ENCODE results near the gene XCR1. TPM values are rescaled to one million over a fixed set of nuclear protein-coding genes. Genes with fewer than 3 reads are reported as not detected.
A peak's percentile ranks its signal among the peaks of the same experiment; 100 is the strongest.

The XCR1 gene
- total RNA-seq, 2 experiments from 2014 or later: not detected

GRCh38 chr3:45991341-45991740 is 35.9 kb downstream of the XCR1 start:
- no peaks in the 10 kb centered on the region for H3K27me3 Mint-ChIP-seq
- TF ChIP-seq CTCF (IDR thresholded peaks at IDR 0.05): no peak
- peak overlapping the region; percentile 70 for H3K27ac Mint-ChIP-seq
- H3K4me3 Mint-ChIP-seq: no peak overlapping the region
- ATAC-seq (no peak), DNase-seq (no peak)
- POLR2A ChIA-PET: interaction anchor here (0.8 to 7.3 kb wide), 2 partner anchors 9 to 19 kb away, joined by 3 to 61 read pairs; no protein-coding TSS in a partner anchor
- CTCF ChIA-PET: interaction anchor here (6.2 kb wide), 1 partner anchor 9 kb away, joined by 34 read pairs; no protein-coding TSS in a partner anchor
- intact Hi-C loops (cut with micrococcal nuclease): no loop called here
- peaks cover 33% of the 10 kb centered on the region for H3K36me3 Mint-ChIP-seq (ENCODE audit: low read depth)
- peaks cover 80% of the 10 kb centered on the region for H3K4me1 Mint-ChIP-seq (ENCODE audit: low read depth)
- H3K9me3 Mint-ChIP-seq: no peaks in the 10 kb centered on the region

- intact Hi-C loops (cut with micrococcal nuclease): no loop called here
- Mint-ChIP-seq H3K27me3 (no peaks in the 10 kb centered on the region), H3K9me3 (no peaks in the 10 kb centered on the region), H3K4me3 (no peak overlapping the region), H3K36me3 (ENCODE audit: low read depth) (peaks cover 33% of the 10 kb centered on the region), H3K27ac (peak overlapping the region; percentile 71), H3K4me1 (ENCODE audit: low read depth) (peaks cover 79% of the 10 kb centered on the region)
- TF ChIP-seq CTCF (IDR thresholded peaks at IDR 0.05): no peak
- DNase-seq (no peak), ATAC-seq (no peak)
- ChIA-PET POLR2A (interaction anchor here (1.3 kb wide), 1 partner anchor 10 kb away, joined by 4 read pairs; no protein-coding TSS in a partner anchor), CTCF (interaction anchor here (1.2 to 6.2 kb wide), 2 partner anchors 8 to 23 kb away, joined by 3 to 34 read pairs; no protein-coding TSS in a partner anchor)
These were observed 37.1 kb downstream of the XCR1 start for GRCh38 chr3:45990181-45990580.

GRCh38 chr3:45988804-45989203 is 38.5 kb downstream of the XCR1 start:
- DNase-seq (no peak), ATAC-seq (peak; percentile 48)
- Mint-ChIP-seq H3K9me3 (no peaks in the 10 kb centered on the region), H3K27me3 (no peaks in the 10 kb centered on the region), H3K36me3 (ENCODE audit: low read depth) (peaks cover 43% of the 10 kb centered on the region), H3K4me1 (ENCODE audit: low read depth) (peaks cover 75% of the 10 kb centered on the region), H3K4me3 (no peak overlapping the region), H3K27ac (peak overlapping the region; percentile 80)
- intact Hi-C loops (cut with micrococcal nuclease): no loop called here
- POLR2A ChIA-PET: interaction anchor here (1.1 to 1.7 kb wide), 3 partner anchors 9 to 22 kb away, joined by 3 to 8 read pairs (median 4); no protein-coding TSS in a partner anchor
- no peak for TF ChIP-seq CTCF (IDR thresholded peaks at IDR 0.05)
- CTCF ChIA-PET: interaction anchor here (0.6 to 6.2 kb wide), 3 partner anchors 7 to 50 kb away, joined by 3 to 34 read pairs (median 4); no protein-coding TSS in a partner anchor

GRCh38 chr3:45988362-45988761 is 38.9 kb downstream of the XCR1 start:
- ChIA-PET CTCF (interaction anchor here (0.6 to 0.8 kb wide), 2 partner anchors 27 to 49 kb away, joined by 3 to 4 read pairs; no protein-coding TSS in a partner anchor), POLR2A (interaction anchor here (1.1 to 1.7 kb wide), 3 partner anchors 12 to 96 kb away, joined by 3 to 8 read pairs (median 5); no protein-coding TSS in a partner anchor)
- DNase-seq: no peak
- Mint-ChIP-seq H3K4me3 (no peak overlapping the region), H3K4me1 (ENCODE audit: low read depth) (peaks cover 74% of the 10 kb centered on the region), H3K27me3 (no peaks in the 10 kb centered on the region), H3K9me3 (no peaks in the 10 kb centered on the region), H3K36me3 (ENCODE audit: low read depth) (peaks cover 47% of the 10 kb centered on the region), H3K27ac (peak overlapping the region; percentile 70)
- no peak for ATAC-seq
- intact Hi-C loops (cut with micrococcal nuclease): no loop called here
- no peak for TF ChIP-seq CTCF (IDR thresholded peaks at IDR 0.05)

Measured in activated CD8-positive, alpha-beta T cell treated with anti-CD3 and anti-CD28 coated beads for 36 hours (primary cell).